Lung (tissue), 12 donors: ENCODE results near the gene ELF2. TPM values are rescaled to one million over a fixed set of nuclear protein-coding genes. Genes with fewer than 3 reads are reported as not detected.
"Not testable (repeated sequence)": the region's sequence is repeated elsewhere in the genome, so short reads cannot be mapped to it uniquely, and the experiment has no call there.

Source experiments
- ATAC-seq: fragments of 200-7000 bp; cut with Tn5 transposase; one replicate; pipeline ENCODE4 v1.9.1; 2020; ENCODE audit warnings: moderate number of reproducible peaks; ENCODE audit not compliant: insufficient read depth, low FRiP score
- DNase-seq, 3 donors: peaks; one replicate each; pipeline ENCODE4 v3.0.0-alpha.2; 2013 to 2017
- H3K27ac ChIP-seq, 2 donors: one replicate each; pipeline ENCODE4 v1.5.1; 2013; ENCODE audit warnings: mild to moderate bottlenecking in 2 of 2, moderate library complexity in 2 of 2, control low read depth in 1 of 2, inconsistent platforms in 1 of 2, low read depth in 1 of 2, low read length in 1 of 2
- H3K27me3 ChIP-seq, 3 donors: one replicate each; pipeline ENCODE4 v1.5.1; 2013; ENCODE audit warnings: low read length in 2 of 3; ENCODE audit not compliant: control insufficient read depth in 3 of 3, insufficient read depth in 3 of 3
- H3K36me3 ChIP-seq, 4 donors: one replicate each; pipeline ENCODE4 v1.5.1; 2013; ENCODE audit warnings: low read length in 4 of 4, mild to moderate bottlenecking in 1 of 4, moderate library complexity in 1 of 4; ENCODE audit not compliant: control insufficient read depth in 4 of 4, insufficient read depth in 4 of 4
- H3K4me1 ChIP-seq, 5 donors: one replicate each; pipeline ENCODE4 v1.5.1; 2013; ENCODE audit warnings: low read length in 5 of 5, mild to moderate bottlenecking in 2 of 5, moderate library complexity in 1 of 5; ENCODE audit not compliant: control insufficient read depth in 5 of 5, insufficient read depth in 5 of 5
- H3K4me3 ChIP-seq: one replicate; pipeline ENCODE4 v1.5.1; 2013; ENCODE audit warnings: mild to moderate bottlenecking, control low read depth, moderate library complexity
- H3K9ac ChIP-seq, 2 donors: one replicate each; pipeline ENCODE4 v1.5.1; 2013; ENCODE audit warnings: low read length in 2 of 2, control low read depth in 1 of 2; ENCODE audit not compliant: insufficient read depth in 1 of 2
- H3K9me3 ChIP-seq, 4 donors: one replicate each; pipeline ENCODE4 v1.5.1; 2013; ENCODE audit warnings: low read length in 3 of 4, mild to moderate bottlenecking in 1 of 4, moderate library complexity in 1 of 4; ENCODE audit not compliant: control insufficient read depth in 4 of 4, insufficient read depth in 3 of 4
- CTCF ChIP-seq: IDR thresholded peaks from 2 replicates; pipeline ENCODE4 v1.5.1; 2012; ENCODE audit warnings: mild to moderate bottlenecking; ENCODE audit errors: control extremely low read depth, extremely low read depth
- WGBS, 2 donors: extraction: QIAGEN DNeasy Blood & Tissue Kit; methylation state at CpG; one replicate each; pipeline ENCODE4 v1.1.7; 2013; 5-methylcytosine and 5-hydroxymethylcytosine counted together
- polyA plus RNA-seq, 2 donors: library from polyadenylated mRNA; stranded (reverse); fragments of 200-250 nt; gene quantifications; one replicate each; pipeline ENCODE4 v1.2.1, GENCODE V29; 2013
- total RNA-seq, 2 donors: library from RNA; depleted of rRNA in 1 of 2; stranded (reverse); fragments of >200 nt in 1 of 2; gene quantifications; one replicate each; pipeline ENCODE4 v1.2.1, GENCODE V29; 2014 to 2021
- donor health status: control.
- donor health status: control.
- donor health status: Bipolar disorder and iron deficiency.
- donor health status: healthy.
- donor health status: DM: yes; HTN: yes; CAD: no.

ELF2 gene
- total and polyA plus RNA-seq, 4 donors, result 11.6 to 101 (median 28.7) TPM

- H3K27ac ChIP-seq, result no peak overlapping the region
- WGBS, 2 donors, result 96 to 98% methylated on average over 1 of the region's 1 CpG
- H3K9ac ChIP-seq, result no peak overlapping the region
- no peaks in the 10 kb centered on the region for H3K27me3 ChIP-seq
- DNase-seq, result no peak
- no peak for TF ChIP-seq CTCF
- H3K4me3 ChIP-seq, result no peak overlapping the region
- H3K9me3 ChIP-seq, result no peaks in the 10 kb centered on the region
- H3K4me1 ChIP-seq, result peaks cover 0 to 3% (median 2%) of the 10 kb centered on the region in 5 donors
- peaks cover 0 to 6% (median 0%) of the 10 kb centered on the region in 4 donors for H3K36me3 ChIP-seq
- no peak for ATAC-seq
Observed at GRCh38 chr4:139025841-139026240, 151.2 kb downstream of the ELF2 start.

- H3K4me1 ChIP-seq, result peaks cover under 1 to 9% (median 3%) of the 10 kb centered on the region in 5 donors
- H3K36me3 ChIP-seq, result peaks cover 0 to 6% (median 0%) of the 10 kb centered on the region in 4 donors
- TF ChIP-seq CTCF, result no peak
- H3K9ac ChIP-seq, result no peak overlapping the region
- ATAC-seq (no peak), DNase-seq (no peak)
- no peaks in the 10 kb centered on the region for H3K9me3 ChIP-seq
- no peak overlapping the region for H3K4me3 ChIP-seq
- no peak overlapping the region for H3K27ac ChIP-seq
- WGBS, 2 donors, result 92 to 94% methylated on average over 9 of the region's 9 CpGs
- no peaks in the 10 kb centered on the region for H3K27me3 ChIP-seq
Observed at GRCh38 chr4:139024686-139025085, 152.3 kb downstream of the ELF2 start.

GRCh38 chr4:139022835-139023234 lies 154.2 kb downstream of the ELF2 start:
- no peak overlapping the region for H3K4me3 ChIP-seq
- ATAC-seq, result no peak

GRCh38 chr4:139021071-139021470 lies 155.9 kb downstream of the ELF2 start:
- ATAC-seq, DNase-seq: not testable (repeated sequence)
- WGBS, 2 donors, result 93 to 95% methylated on average over 12 of the region's 12 CpGs

More at GRCh38 chr4:139022835-139023234, 154.2 kb downstream of the ELF2 start:
- Histone ChIP-seq H3K9ac (no peak overlapping the region), H3K36me3 (no peaks in the 10 kb centered on the region), H3K27ac (no peak overlapping the region), H3K9me3 (no peaks in the 10 kb centered on the region), H3K4me1 (peaks cover 2 to 23% (median 8%) of the 10 kb centered on the region in 5 donors), H3K27me3 (no peaks in the 10 kb centered on the region)
- TF ChIP-seq CTCF, result no peak
- DNase-seq, result no peak
- WGBS, 2 donors, result 94 to 96% methylated on average over 5 of the region's 5 CpGs

More at GRCh38 chr4:139021071-139021470, 155.9 kb downstream of the ELF2 start:
- H3K4me1 ChIP-seq, result peaks cover 2 to 24% (median 12%) of the 10 kb centered on the region in 5 donors
- not testable (repeated sequence) for H3K9ac ChIP-seq, H3K27ac ChIP-seq, H3K36me3 ChIP-seq, H3K9me3 ChIP-seq, H3K4me3 ChIP-seq, H3K27me3 ChIP-seq
